ENCODE data around the gene C22orf15. TPM values are rescaled to one million over a fixed set of nuclear protein-coding genes. Genes with fewer than 3 reads are reported as not detected.
A peak's percentile ranks its signal among the peaks of the same experiment; 100 is the strongest.

C22orf15 gene
- total RNA-seq, 1 experiment from 2014 or later = not detected

- RAD21 ChIA-PET (ENCODE audit: low non-redundant PET in 1 of 2, low total read pairs in 2 of 2, uncharacterized antibody in 2 of 2, unreplicated experiment in 2 of 2) = no interaction called here
- ATAC-seq = peak; percentile 45
- Histone ChIP-seq H3K4me1 (ENCODE audit: control insufficient read depth in 1 of 2, insufficient read depth in 2 of 2, low read length in 2 of 2) (peaks cover 8 to 25% of the 10 kb centered on the region in 2 experiments), H3K4me2 (ENCODE audit: low read length) (peak overlapping the region; percentile 94), H3K4me3 (replicated peaks in 1 of 2; ENCODE audit: low read depth in 1 of 2, low read length in 2 of 2) (peak overlapping the region; percentile 65 to 81), H3K27me3 (ENCODE audit: insufficient read depth, low read length) (no peaks in the 10 kb centered on the region), H3K9me3 (ENCODE audit: control insufficient read depth in 1 of 2, insufficient read depth in 1 of 2, low read depth in 1 of 2, low read length in 2 of 2) (no peaks in the 10 kb centered on the region), H3K27ac (ENCODE audit: low read depth, low read length) (peak overlapping the region; percentile 86), H4K20me1 (ENCODE audit: insufficient read depth) (no peaks in the 10 kb centered on the region), H3K79me2 (ENCODE audit: insufficient read depth, low read length) (no peaks in the 10 kb centered on the region), H3K9me2 (ENCODE audit: insufficient read depth) (no peaks in the 10 kb centered on the region), H2AFZ (ENCODE audit: low read depth, low read length, poor library complexity, severe bottlenecking) (no peak overlapping the region), H3K36me3 (ENCODE audit: control insufficient read depth in 1 of 2, insufficient read depth in 2 of 2, low read length in 2 of 2) (no peaks in the 10 kb centered on the region), H3K9ac (ENCODE audit: low read length) (peak overlapping the region; percentile 92)
- CTCF ChIA-PET = interaction anchor here (0.6 to 1.0 kb wide), 2 partner anchors 20 to 98 kb away, joined by 3 to 5 read pairs; no protein-coding TSS in a partner anchor
- DNase-seq (ENCODE audit: low read depth, low spot score) = no peak
- POLR2A ChIA-PET = interaction anchor here (0.9 to 1.2 kb wide), 5 partner anchors 15 to 106 kb away, joined by 3 to 6 read pairs (median 3); partner anchors contain the start of genes SLC2A11 and SMARCB1
- intact Hi-C loops (cut with micrococcal nuclease) = no loop called here
- no TSS peak for BruUV-seq (replicated peaks)
- no peak for TF ChIP-seq ZBTB33 (IDR thresholded peaks at IDR 0.05; ENCODE audit: extremely low read depth, insufficient replicate concordance, low read length)
- TF ChIP-seq, protein P1, sequence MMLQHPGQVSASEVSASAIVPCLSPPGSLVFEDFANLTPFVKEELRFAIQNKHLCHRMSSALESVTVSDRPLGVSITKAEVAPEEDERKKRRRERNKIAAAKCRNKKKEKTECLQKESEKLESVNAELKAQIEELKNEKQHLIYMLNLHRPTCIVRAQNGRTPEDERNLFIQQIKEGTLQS (IDR thresholded peaks at IDR 0.05) = no peak
- TF ChIP-seq POLR2AphosphoS5 (IDR thresholded peaks at IDR 0.05; ENCODE audit: low read depth, low read length) = no peak
- no peak for TF ChIP-seq FOSL1 (IDR thresholded peaks at IDR 0.05; ENCODE audit: low read depth)
- TF ChIP-seq EGR1 (IDR thresholded peaks at IDR 0.05; ENCODE audit: low read depth) = peak; percentile 97
- peak; percentile 47; the same call in 1 of the 2 replicates for TF ChIP-seq MAX (IDR thresholded peaks at IDR 0.05)
- TF ChIP-seq, protein P2, sequence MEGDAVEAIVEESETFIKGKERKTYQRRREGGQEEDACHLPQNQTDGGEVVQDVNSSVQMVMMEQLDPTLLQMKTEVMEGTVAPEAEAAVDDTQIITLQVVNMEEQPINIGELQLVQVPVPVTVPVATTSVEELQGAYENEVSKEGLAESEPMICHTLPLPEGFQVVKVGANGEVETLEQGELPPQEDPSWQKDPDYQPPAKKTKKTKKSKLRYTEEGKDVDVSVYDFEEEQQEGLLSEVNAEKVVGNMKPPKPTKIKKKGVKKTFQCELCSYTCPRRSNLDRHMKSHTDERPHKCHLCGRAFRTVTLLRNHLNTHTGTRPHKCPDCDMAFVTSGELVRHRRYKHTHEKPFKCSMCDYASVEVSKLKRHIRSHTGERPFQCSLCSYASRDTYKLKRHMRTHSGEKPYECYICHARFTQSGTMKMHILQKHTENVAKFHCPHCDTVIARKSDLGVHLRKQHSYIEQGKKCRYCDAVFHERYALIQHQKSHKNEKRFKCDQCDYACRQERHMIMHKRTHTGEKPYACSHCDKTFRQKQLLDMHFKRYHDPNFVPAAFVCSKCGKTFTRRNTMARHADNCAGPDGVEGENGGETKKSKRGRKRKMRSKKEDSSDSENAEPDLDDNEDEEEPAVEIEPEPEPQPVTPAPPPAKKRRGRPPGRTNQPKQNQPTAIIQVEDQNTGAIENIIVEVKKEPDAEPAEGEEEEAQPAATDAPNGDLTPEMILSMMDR (IDR thresholded peaks at IDR 0.05 in 2 of 3, conservative IDR thresholded peaks at IDR 0.05 in 1 of 3; ENCODE audit: borderline replicate concordance in 1 of 3, insufficient read depth in 1 of 3, low read depth in 2 of 3, low read length in 2 of 3) = no peak
- TF ChIP-seq ZNF274 (IDR thresholded peaks at IDR 0.05; ENCODE audit: low read depth, low read length) = no peak
- peak; percentile 38; the same call in 1 of the 2 replicates for TF ChIP-seq ZFX (IDR thresholded peaks at IDR 0.05)
- TF ChIP-seq POLR2A (IDR thresholded peaks at IDR 0.05; ENCODE audit: borderline replicate concordance, extremely low read depth, insufficient read depth, insufficient read length) = peak; percentile 11
- TF ChIP-seq, protein P3, sequence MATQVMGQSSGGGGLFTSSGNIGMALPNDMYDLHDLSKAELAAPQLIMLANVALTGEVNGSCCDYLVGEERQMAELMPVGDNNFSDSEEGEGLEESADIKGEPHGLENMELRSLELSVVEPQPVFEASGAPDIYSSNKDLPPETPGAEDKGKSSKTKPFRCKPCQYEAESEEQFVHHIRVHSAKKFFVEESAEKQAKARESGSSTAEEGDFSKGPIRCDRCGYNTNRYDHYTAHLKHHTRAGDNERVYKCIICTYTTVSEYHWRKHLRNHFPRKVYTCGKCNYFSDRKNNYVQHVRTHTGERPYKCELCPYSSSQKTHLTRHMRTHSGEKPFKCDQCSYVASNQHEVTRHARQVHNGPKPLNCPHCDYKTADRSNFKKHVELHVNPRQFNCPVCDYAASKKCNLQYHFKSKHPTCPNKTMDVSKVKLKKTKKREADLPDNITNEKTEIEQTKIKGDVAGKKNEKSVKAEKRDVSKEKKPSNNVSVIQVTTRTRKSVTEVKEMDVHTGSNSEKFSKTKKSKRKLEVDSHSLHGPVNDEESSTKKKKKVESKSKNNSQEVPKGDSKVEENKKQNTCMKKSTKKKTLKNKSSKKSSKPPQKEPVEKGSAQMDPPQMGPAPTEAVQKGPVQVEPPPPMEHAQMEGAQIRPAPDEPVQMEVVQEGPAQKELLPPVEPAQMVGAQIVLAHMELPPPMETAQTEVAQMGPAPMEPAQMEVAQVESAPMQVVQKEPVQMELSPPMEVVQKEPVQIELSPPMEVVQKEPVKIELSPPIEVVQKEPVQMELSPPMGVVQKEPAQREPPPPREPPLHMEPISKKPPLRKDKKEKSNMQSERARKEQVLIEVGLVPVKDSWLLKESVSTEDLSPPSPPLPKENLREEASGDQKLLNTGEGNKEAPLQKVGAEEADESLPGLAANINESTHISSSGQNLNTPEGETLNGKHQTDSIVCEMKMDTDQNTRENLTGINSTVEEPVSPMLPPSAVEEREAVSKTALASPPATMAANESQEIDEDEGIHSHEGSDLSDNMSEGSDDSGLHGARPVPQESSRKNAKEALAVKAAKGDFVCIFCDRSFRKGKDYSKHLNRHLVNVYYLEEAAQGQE (IDR thresholded peaks at IDR 0.05; ENCODE audit: low read depth) = no peak
- peak; percentile 30; the same call in 1 of the 2 replicates for TF ChIP-seq CBX3 (IDR thresholded peaks at IDR 0.05; ENCODE audit: low read depth)
- no peak for TF ChIP-seq SIN3A (IDR thresholded peaks at IDR 0.05; ENCODE audit: low read depth)
- no peak for TF ChIP-seq EZH2phosphoT487 (IDR thresholded peaks at IDR 0.05; ENCODE audit: borderline replicate concordance)
- peak; percentile 64 for TF ChIP-seq YY1 (IDR thresholded peaks at IDR 0.05; ENCODE audit: extremely low read depth, insufficient replicate concordance, low read depth, low read length)
- no peak for TF ChIP-seq TCF7L2 (IDR thresholded peaks at IDR 0.05; ENCODE audit: borderline replicate concordance, extremely low read depth, insufficient read depth, insufficient read length)
- no peak for TF ChIP-seq JUND (IDR thresholded peaks at IDR 0.05)
- no peak for TF ChIP-seq EZH2 (IDR thresholded peaks at IDR 0.05)
- no peak for TF ChIP-seq CEBPB (IDR thresholded peaks at IDR 0.05; ENCODE audit: low read depth)
- no peak for TF ChIP-seq ELF1 (IDR thresholded peaks at IDR 0.05; ENCODE audit: borderline replicate concordance, low read depth)
Observed at GRCh38 chr22:23751441-23751996, 11.3 kb upstream of the C22orf15 start.
